ENCODE results near the gene TNFSF13. TPM values are rescaled to one million over a fixed set of nuclear protein-coding genes. Genes with fewer than 3 reads are reported as not detected.
A peak's percentile ranks its signal among the peaks of the same experiment; 100 is the strongest.

The TNFSF13 gene
- total RNA-seq: 2.4 and 3.5 TPM in 2 replicates

- Mint-ChIP-seq H3K36me3 (ENCODE audit: low read depth) (peaks cover 34% of the 10 kb centered on the region), H3K27ac (peak within 1 kb of the TSS; percentile 81), H3K4me1 (peaks cover 47% of the 10 kb centered on the region), H3K27me3 (peaks cover 2% of the 10 kb centered on the region), H3K9me3 (no peaks in the 10 kb centered on the region), H3K4me3 (peak within 1 kb of the TSS; percentile 62)
- intact Hi-C loops (cut with micrococcal nuclease): no loop called here
- DNase-seq: no peak
Observed at GRCh38 chr17:7558544-7559319, at the start of gene TNFSF13. Gene TNFSF13, plus strand, starts transcription at chr17:7558750. Its CDS starts 290 bp downstream, at chr17:7559040.

- H3K27ac Mint-ChIP-seq: no peak overlapping the region
- no peak for DNase-seq
- peaks cover 74% of the 10 kb centered on the region for H3K36me3 Mint-ChIP-seq (ENCODE audit: low read depth)
- no peaks in the 10 kb centered on the region for H3K27me3 Mint-ChIP-seq
- H3K9me3 Mint-ChIP-seq: no peaks in the 10 kb centered on the region
- no peak overlapping the region for H3K4me3 Mint-ChIP-seq
- H3K4me1 Mint-ChIP-seq: peaks cover 10% of the 10 kb centered on the region
- intact Hi-C loops (cut with micrococcal nuclease): no loop called here
Observed at GRCh38 chr17:7508846-7509245, 49.7 kb upstream of the TNFSF13 start.

- Mint-ChIP-seq H3K27ac (no peak overlapping the region), H3K36me3 (ENCODE audit: low read depth) (peaks cover 76% of the 10 kb centered on the region)
Observed at GRCh38 chr17:7509937-7510336, 48.6 kb upstream of the TNFSF13 start.

GRCh38 chr17:7511108-7511507 is 47.4 kb upstream of the TNFSF13 start:
- H3K36me3 Mint-ChIP-seq (ENCODE audit: low read depth): peaks cover 75% of the 10 kb centered on the region
- no peaks in the 10 kb centered on the region for H3K9me3 Mint-ChIP-seq
- H3K27me3 Mint-ChIP-seq: no peaks in the 10 kb centered on the region
- peaks cover 15% of the 10 kb centered on the region for H3K4me1 Mint-ChIP-seq
- no peak overlapping the region for H3K27ac Mint-ChIP-seq
- intact Hi-C loops (cut with micrococcal nuclease): no loop called here
- no peak overlapping the region for H3K4me3 Mint-ChIP-seq
- DNase-seq: no peak

More at GRCh38 chr17:7509937-7510336, 48.6 kb upstream of the TNFSF13 start:
- DNase-seq: no peak
- Mint-ChIP-seq H3K9me3 (no peaks in the 10 kb centered on the region), H3K27me3 (no peaks in the 10 kb centered on the region), H3K4me3 (no peak overlapping the region), H3K4me1 (peaks cover 15% of the 10 kb centered on the region)
- intact Hi-C loops (cut with micrococcal nuclease): no loop called here

GRCh38 chr17:7512105-7512504 is 46.4 kb upstream of the TNFSF13 start:
- H3K4me3 Mint-ChIP-seq: no peak overlapping the region
- DNase-seq: no peak
- no peaks in the 10 kb centered on the region for H3K27me3 Mint-ChIP-seq
- intact Hi-C loops (cut with micrococcal nuclease): no loop called here
- H3K9me3 Mint-ChIP-seq: no peaks in the 10 kb centered on the region
- peaks cover 15% of the 10 kb centered on the region for H3K4me1 Mint-ChIP-seq
- H3K27ac Mint-ChIP-seq: no peak overlapping the region
- peaks cover 65% of the 10 kb centered on the region for H3K36me3 Mint-ChIP-seq (ENCODE audit: low read depth)

GRCh38 chr17:7512824-7513540 is 45.6 kb upstream of the TNFSF13 start:
- Mint-ChIP-seq H3K4me3 (no peak overlapping the region), H3K36me3 (ENCODE audit: low read depth) (peaks cover 56% of the 10 kb centered on the region), H3K27ac (no peak overlapping the region), H3K27me3 (no peaks in the 10 kb centered on the region), H3K9me3 (no peaks in the 10 kb centered on the region), H3K4me1 (peaks cover 15% of the 10 kb centered on the region)
- intact Hi-C loops (cut with micrococcal nuclease): no loop called here
- DNase-seq: no peak

GRCh38 chr17:7513850-7514419 is 44.6 kb upstream of the TNFSF13 start:
- Mint-ChIP-seq H3K9me3 (no peaks in the 10 kb centered on the region), H3K4me3 (no peak overlapping the region), H3K27ac (no peak overlapping the region), H3K36me3 (ENCODE audit: low read depth) (peaks cover 47% of the 10 kb centered on the region), H3K27me3 (no peaks in the 10 kb centered on the region), H3K4me1 (peaks cover 15% of the 10 kb centered on the region)
- DNase-seq: no peak
- intact Hi-C loops (cut with micrococcal nuclease): loop anchor here (1.0 kb wide), 2 partner anchors 47 to 75 kb away; partner anchors contain the start of gene SENP3

GRCh38 chr17:7515911-7516610 is 42.5 kb upstream of the TNFSF13 start:
- Mint-ChIP-seq H3K36me3 (ENCODE audit: low read depth) (peaks cover 33% of the 10 kb centered on the region), H3K4me1 (peaks cover 15% of the 10 kb centered on the region), H3K27ac (peak overlapping the region; percentile 11), H3K4me3 (no peak overlapping the region), H3K9me3 (no peaks in the 10 kb centered on the region), H3K27me3 (no peaks in the 10 kb centered on the region)
- no peak for DNase-seq
- intact Hi-C loops (cut with micrococcal nuclease): no loop called here

GRCh38 chr17:7523033-7523432 is 35.5 kb upstream of the TNFSF13 start:
- Mint-ChIP-seq H3K27ac (no peak overlapping the region), H3K4me1 (peaks cover 4% of the 10 kb centered on the region), H3K36me3 (ENCODE audit: low read depth) (no peaks in the 10 kb centered on the region), H3K9me3 (peaks cover 3% of the 10 kb centered on the region), H3K4me3 (no peak overlapping the region), H3K27me3 (no peaks in the 10 kb centered on the region)
- intact Hi-C loops (cut with micrococcal nuclease): loop anchor here (1.0 kb wide), 1 partner anchor 38 kb away; the partner anchor contains the start of gene SENP3
- DNase-seq: peak; percentile 85

- H3K9me3 Mint-ChIP-seq: peaks cover 9% of the 10 kb centered on the region
- H3K4me1 Mint-ChIP-seq: no peaks in the 10 kb centered on the region
- no peaks in the 10 kb centered on the region for H3K27me3 Mint-ChIP-seq
- no peak for DNase-seq
- no peak overlapping the region for H3K4me3 Mint-ChIP-seq
- intact Hi-C loops (cut with micrococcal nuclease): no loop called here
- peaks cover 2% of the 10 kb centered on the region for H3K36me3 Mint-ChIP-seq (ENCODE audit: low read depth)
- H3K27ac Mint-ChIP-seq: no peak overlapping the region
Observed at GRCh38 chr17:7528842-7529241, 29.7 kb upstream of the TNFSF13 start.

- no peaks in the 10 kb centered on the region for H3K4me1 Mint-ChIP-seq
- DNase-seq: no peak
- intact Hi-C loops (cut with micrococcal nuclease): no loop called here
- peaks cover 2% of the 10 kb centered on the region for H3K36me3 Mint-ChIP-seq (ENCODE audit: low read depth)
- H3K4me3 Mint-ChIP-seq: no peak overlapping the region
- no peak overlapping the region for H3K27ac Mint-ChIP-seq
- H3K27me3 Mint-ChIP-seq: peaks cover 3% of the 10 kb centered on the region
- H3K9me3 Mint-ChIP-seq: peaks cover 9% of the 10 kb centered on the region
Observed at GRCh38 chr17:7530023-7530900, 28.3 kb upstream of the TNFSF13 start.

- Mint-ChIP-seq H3K27me3 (peaks cover 10% of the 10 kb centered on the region), H3K4me3 (no peak overlapping the region), H3K27ac (no peak overlapping the region), H3K9me3 (no peaks in the 10 kb centered on the region), H3K36me3 (ENCODE audit: low read depth) (peaks cover 2% of the 10 kb centered on the region), H3K4me1 (no peaks in the 10 kb centered on the region)
- DNase-seq: no peak
- intact Hi-C loops (cut with micrococcal nuclease): no loop called here
Observed at GRCh38 chr17:7538050-7538449, 20.5 kb upstream of the TNFSF13 start.
